Thoracic aorta (tissue), 2 donors: ENCODE measurements around the gene ANTXR1. TPM values are rescaled to one million over a fixed set of nuclear protein-coding genes. Genes with fewer than 3 reads are reported as not detected.
A peak's percentile ranks its signal among the peaks of the same experiment; 100 is the strongest.

Experiments used
- ATAC-seq: fragments of 150-250 bp; one replicate; pipeline ENCODE4 v1.8.0; 2017; ENCODE audit warnings: low read depth; ENCODE audit not compliant: insufficient number of reproducible peaks, low FRiP score
- DNase-seq: peaks from one replicate; pipeline ENCODE4 v3.0.0-alpha.2; 2020; ENCODE audit warnings: low spot score
- H3K27ac ChIP-seq, 2 donors: fragments of 200-600 bp; sonication (generic); 1 replicate in 1 of 2; 2 replicates in 1 of 2; pipeline ENCODE4 v1.5.1; 2016; ENCODE audit warnings: mild to moderate bottlenecking in 2 of 2, moderate library complexity in 2 of 2
- H3K27me3 ChIP-seq: fragments of 200-600 bp; sonication (generic); replicated peaks from 2 replicates; pipeline ENCODE4 v1.6.0; 2016; ENCODE audit warnings: mild to moderate bottlenecking; ENCODE audit not compliant: insufficient read depth
- H3K36me3 ChIP-seq: fragments of 200-600 bp; sonication (generic); one replicate; pipeline ENCODE4 v1.5.1; 2016
- H3K4me1 ChIP-seq, 2 donors: fragments of 200-600 bp; sonication (generic); 1 replicate in 1 of 2; 2 replicates in 1 of 2; pipeline versions ENCODE4 v1.5.1 to v1.6.0; 2016; ENCODE audit warnings: low read depth in 2 of 2, mild to moderate bottlenecking in 1 of 2; ENCODE audit not compliant: control insufficient read depth in 1 of 2
- H3K4me3 ChIP-seq: fragments of 200-600 bp; sonication (generic); 2 replicates; pipeline ENCODE4 v1.5.1; 2016; ENCODE audit warnings: mild to moderate bottlenecking
- H3K9me3 ChIP-seq: fragments of 200-600 bp; sonication (generic); 2 replicates; pipeline ENCODE4 v1.5.1; 2016
- total RNA-seq, 2 donors: library from RNA; depleted of rRNA; stranded (reverse); fragments of >200 nt; gene quantifications; one replicate each; pipeline versions ENCODE4 v1.1.0 to v1.2.3, GENCODE V29; 2016
- TF ChIP-seq, protein P1 (sequence below): fragments of 200-600 bp; sonication (generic); IDR thresholded peaks from one replicate; pipeline ENCODE4 v1.5.1; 2019; ENCODE audit warnings: antibody characterized with exemption

Gene ANTXR1
- 100 to 1,000 TPM; 253 to 313 TPM for total RNA-seq

DNA sequence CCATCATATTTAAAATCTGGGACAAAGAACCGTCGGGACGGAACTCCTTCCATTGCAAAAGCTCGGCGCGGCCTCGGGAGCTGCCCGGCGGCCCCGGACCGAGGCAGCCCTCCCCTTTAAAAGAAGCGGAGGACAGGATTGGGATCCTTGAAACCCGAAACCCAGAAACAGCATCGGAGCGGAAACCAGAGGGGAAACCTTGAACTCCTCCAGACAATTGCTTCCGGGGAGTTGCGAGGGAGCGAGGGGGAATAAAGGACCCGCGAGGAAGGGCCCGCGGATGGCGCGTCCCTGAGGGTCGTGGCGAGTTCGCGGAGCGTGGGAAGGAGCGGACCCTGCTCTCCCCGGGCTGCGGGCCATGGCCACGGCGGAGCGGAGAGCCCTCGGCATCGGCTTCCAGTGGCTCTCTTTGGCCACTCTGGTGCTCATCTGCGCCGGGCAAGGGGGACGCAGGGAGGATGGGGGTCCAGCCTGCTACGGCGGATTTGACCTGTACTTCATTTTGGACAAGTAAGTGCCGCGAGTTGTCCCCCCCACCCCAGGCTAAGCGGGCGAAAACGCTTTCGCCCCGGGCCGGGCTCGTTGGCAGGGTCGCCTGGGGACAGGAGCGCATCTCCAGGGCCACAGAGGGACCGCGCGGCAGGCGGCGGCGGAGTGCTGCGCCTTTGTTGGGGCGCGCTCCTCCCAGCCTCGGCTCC, at the start of gene ANTXR1:
Gene ANTXR1 (plus strand): TSS at position 38 of the 698 bp plus-strand sequence. CDS start 321 bp downstream, at position 359.
- H3K4me3 ChIP-seq = peak within 1 kb of the TSS; percentile 97
- H3K36me3 ChIP-seq = no peaks in the 10 kb centered on the region
- TF ChIP-seq, protein P1, sequence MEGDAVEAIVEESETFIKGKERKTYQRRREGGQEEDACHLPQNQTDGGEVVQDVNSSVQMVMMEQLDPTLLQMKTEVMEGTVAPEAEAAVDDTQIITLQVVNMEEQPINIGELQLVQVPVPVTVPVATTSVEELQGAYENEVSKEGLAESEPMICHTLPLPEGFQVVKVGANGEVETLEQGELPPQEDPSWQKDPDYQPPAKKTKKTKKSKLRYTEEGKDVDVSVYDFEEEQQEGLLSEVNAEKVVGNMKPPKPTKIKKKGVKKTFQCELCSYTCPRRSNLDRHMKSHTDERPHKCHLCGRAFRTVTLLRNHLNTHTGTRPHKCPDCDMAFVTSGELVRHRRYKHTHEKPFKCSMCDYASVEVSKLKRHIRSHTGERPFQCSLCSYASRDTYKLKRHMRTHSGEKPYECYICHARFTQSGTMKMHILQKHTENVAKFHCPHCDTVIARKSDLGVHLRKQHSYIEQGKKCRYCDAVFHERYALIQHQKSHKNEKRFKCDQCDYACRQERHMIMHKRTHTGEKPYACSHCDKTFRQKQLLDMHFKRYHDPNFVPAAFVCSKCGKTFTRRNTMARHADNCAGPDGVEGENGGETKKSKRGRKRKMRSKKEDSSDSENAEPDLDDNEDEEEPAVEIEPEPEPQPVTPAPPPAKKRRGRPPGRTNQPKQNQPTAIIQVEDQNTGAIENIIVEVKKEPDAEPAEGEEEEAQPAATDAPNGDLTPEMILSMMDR = no peak
- no peaks in the 10 kb centered on the region for H3K27me3 ChIP-seq
- H3K9me3 ChIP-seq = no peaks in the 10 kb centered on the region
- peaks cover 3 to 21% of the 10 kb centered on the region in 2 donors for H3K4me1 ChIP-seq
- DNase-seq = no peak
- peak; percentile 62 for ATAC-seq
- H3K27ac ChIP-seq = peak within 1 kb of the TSS; percentile 87 to 88

DNA sequence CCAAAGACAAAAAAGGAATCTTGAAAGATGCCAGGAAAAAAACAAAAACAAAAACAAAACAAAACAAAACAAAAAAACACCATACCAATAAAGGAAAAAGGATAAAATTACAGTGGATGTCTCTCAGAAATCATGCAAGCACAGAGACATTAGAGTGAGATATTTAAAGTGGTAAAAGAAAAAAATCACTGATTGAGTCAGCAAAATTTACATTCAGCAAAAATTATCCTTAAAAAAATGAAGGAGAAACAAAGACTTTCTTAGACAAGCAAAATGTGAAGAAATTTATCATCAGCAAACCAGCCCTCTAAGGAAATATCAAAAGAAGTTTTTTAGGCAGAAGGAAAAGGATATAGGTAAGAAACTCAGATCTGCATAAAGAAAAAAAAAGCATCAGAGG, 48.7 kb upstream of the ANTXR1 start:
- Histone ChIP-seq H3K4me3 (no peak overlapping the region), H3K36me3 (no peaks in the 10 kb centered on the region), H3K27ac (no peak overlapping the region), H3K9me3 (no peaks in the 10 kb centered on the region), H3K4me1 (no peaks in the 10 kb centered on the region), H3K27me3 (no peaks in the 10 kb centered on the region)
- TF ChIP-seq, protein P1 = no peak
- no peak for ATAC-seq
- no peak for DNase-seq

DNA sequence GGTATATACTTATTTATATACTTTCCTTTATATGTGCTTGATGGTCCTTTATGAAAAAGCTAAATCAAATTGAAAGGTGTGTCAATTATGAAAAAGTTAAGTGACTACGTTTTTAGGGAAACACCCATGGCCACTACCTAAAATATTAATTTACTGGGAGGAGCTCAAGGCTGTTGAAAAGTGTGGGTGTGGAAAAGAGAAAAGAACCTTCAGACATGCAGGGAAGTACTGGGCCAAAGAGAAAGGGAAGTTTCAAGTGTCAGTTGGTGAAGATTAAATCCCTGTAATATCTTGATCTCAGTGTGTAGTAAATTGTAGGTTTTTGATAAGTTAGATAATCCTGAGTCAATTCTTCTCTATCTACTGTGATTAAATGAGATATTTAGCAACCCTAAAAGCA, 44.8 kb upstream of the ANTXR1 start:
- Histone ChIP-seq H3K36me3 (no peaks in the 10 kb centered on the region), H3K27ac (no peak overlapping the region), H3K27me3 (no peaks in the 10 kb centered on the region), H3K4me3 (no peak overlapping the region), H3K9me3 (no peaks in the 10 kb centered on the region), H3K4me1 (peaks cover 2 to 24% of the 10 kb centered on the region in 2 donors)
- no peak for ATAC-seq
- DNase-seq = no peak
- TF ChIP-seq, protein P1 = no peak

DNA sequence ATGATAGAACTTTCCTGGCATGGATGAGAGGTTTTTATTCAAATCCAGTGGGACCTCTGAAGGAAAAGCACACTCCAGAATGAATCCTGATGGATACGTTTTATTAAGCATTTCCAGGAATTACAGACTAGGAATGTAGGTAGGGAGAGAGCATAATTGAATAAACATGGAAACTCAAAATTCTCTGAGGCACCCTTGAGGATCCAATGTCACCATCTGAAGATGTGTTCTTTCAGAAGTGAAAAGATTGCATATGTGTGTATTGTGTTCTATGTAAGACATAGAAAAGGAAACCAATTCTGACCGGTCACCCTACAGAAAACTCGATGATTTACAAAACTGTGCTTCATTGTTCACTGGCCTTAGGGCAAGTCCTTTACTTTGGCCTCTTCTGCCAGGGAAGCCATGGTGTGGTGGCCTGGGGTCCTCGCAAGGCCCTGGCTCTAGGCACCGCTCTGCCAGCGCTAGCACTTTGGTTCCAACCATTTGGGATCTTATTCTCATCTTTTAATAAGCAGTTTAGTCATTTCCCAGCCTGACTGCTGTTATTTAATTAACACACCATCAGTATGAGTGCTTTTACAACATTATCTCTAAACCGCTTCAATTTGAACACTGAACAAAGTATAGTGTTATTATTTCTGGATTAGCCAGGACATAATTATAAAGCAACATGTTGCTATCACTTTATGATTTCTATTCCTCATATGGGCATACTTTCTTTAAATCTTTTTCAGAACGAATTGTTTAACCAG, 43.1 kb upstream of the ANTXR1 start:
- H3K27ac ChIP-seq = no peak overlapping the region
- no peak for ATAC-seq
- H3K4me1 ChIP-seq = peaks cover 2 to 25% of the 10 kb centered on the region in 2 donors

More for the DNA sequence above, 43.1 kb upstream of the ANTXR1 start:
- Histone ChIP-seq H3K9me3 (no peaks in the 10 kb centered on the region), H3K36me3 (no peaks in the 10 kb centered on the region), H3K27me3 (no peaks in the 10 kb centered on the region), H3K4me3 (no peak overlapping the region)
- TF ChIP-seq, protein P1 = no peak
- DNase-seq = no peak
